Measurements from ENCODE around the gene PINK1. TPM values are rescaled to one million over a fixed set of nuclear protein-coding genes. Genes with fewer than 3 reads are reported as not detected.

PINK1 gene
- total RNA-seq, 1 experiment from 2014 or later: 17.0 TPM

DNA sequence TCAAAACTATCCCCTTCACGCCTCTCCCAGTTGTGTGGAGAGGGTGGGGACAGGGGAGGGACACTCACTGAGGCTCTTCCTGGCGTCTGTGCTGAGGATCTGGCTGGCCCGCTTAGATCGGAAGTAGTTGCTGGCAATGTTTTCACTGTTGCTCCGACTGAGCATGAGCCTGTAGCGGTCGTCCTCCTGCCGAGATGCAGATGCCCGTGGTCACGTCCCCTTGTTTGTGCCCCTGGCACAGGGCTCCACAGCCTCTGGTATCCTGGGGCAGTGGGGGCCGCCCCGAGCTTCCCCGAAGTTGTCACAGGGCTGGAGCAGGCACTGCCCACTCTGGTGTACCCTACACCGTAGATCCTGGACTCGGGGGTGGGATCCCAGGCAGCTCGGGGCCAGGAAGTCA is 32.9 kb downstream of the PINK1 start:
- Histone ChIP-seq H3K23me2 (ENCODE audit: insufficient read length, low read depth, low read length, poor library complexity, severe bottlenecking) (no peaks in the 10 kb centered on the region), H4K8ac (replicated peaks; ENCODE audit: insufficient read length, low read depth, low read length) (no peak overlapping the region), H3K4me1 (ENCODE audit: insufficient read depth, low read length) (peaks cover 2% of the 10 kb centered on the region; the same call in 1 of the 2 replicates), H3K79me2 (ENCODE audit: insufficient read depth, low read length) (no peaks in the 10 kb centered on the region), H2BK15ac (ENCODE audit: low read depth, low read length) (no peak overlapping the region), H4K20me1 (ENCODE audit: control insufficient read depth, insufficient read depth, insufficient read length) (no peaks in the 10 kb centered on the region), H3K9ac (ENCODE audit: extremely low read depth, insufficient read length, low read length) (no peak overlapping the region), H3K14ac (ENCODE audit: insufficient read depth, low read length) (no peak overlapping the region), H3K23ac (ENCODE audit: insufficient read length, low read depth, low read length) (no peak overlapping the region), H2AK5ac (ENCODE audit: insufficient read length, low read length) (no peak overlapping the region), H2AFZ (ENCODE audit: low read length) (no peak overlapping the region), H2BK12ac (ENCODE audit: insufficient read length, low read depth, low read length) (no peak overlapping the region), H3K79me1 (ENCODE audit: insufficient read depth, low read depth, low read length, poor library complexity, severe bottlenecking) (no peaks in the 10 kb centered on the region), H4K5ac (ENCODE audit: insufficient read length, low read depth, low read length) (no peak overlapping the region), H3K56ac (ENCODE audit: insufficient read length, low read depth, low read length) (no peak overlapping the region), H3T11ph (ENCODE audit: low read length) (no peak overlapping the region), H2BK5ac (ENCODE audit: insufficient read length, low read length) (no peak overlapping the region), H4K91ac (ENCODE audit: insufficient read length, low read depth, low read length) (no peak overlapping the region), H3K4ac (ENCODE audit: low read depth, low read length) (no peak overlapping the region), H2BK120ac (ENCODE audit: low read depth, low read length, poor library complexity, severe bottlenecking) (no peak overlapping the region), H3K18ac (ENCODE audit: insufficient read length, low read depth, low read length) (no peak overlapping the region), H3K27ac (ENCODE audit: insufficient read length, low read depth, low read length) (no peak overlapping the region), H3K4me2 (ENCODE audit: insufficient read depth, insufficient read length, low read length) (no peak overlapping the region), H3K9me3 (ENCODE audit: control insufficient read depth, low read depth, low read length) (no peaks in the 10 kb centered on the region), H3K27me3 (ENCODE audit: insufficient read depth, low read length) (no peaks in the 10 kb centered on the region), H2BK20ac (ENCODE audit: low read depth, low read length, poor library complexity, severe bottlenecking) (no peak overlapping the region)
- TF ChIP-seq CTCF (conservative IDR thresholded peaks at IDR 0.05): no peak
- Mint-ChIP-seq H3K4me3 (no peak overlapping the region), H3K4me1 (peaks cover 9 to 10% of the 10 kb centered on the region in 2 experiments), H3K27me3 (ENCODE audit: low read depth) (no peaks in the 10 kb centered on the region), H3K36me3 (ENCODE audit: insufficient read depth in 1 of 3, low read depth in 3 of 3) (peaks cover 2 to 8% (median 4%) of the 10 kb centered on the region in 3 experiments; a peak in 5 of 7 replicates), H3K9me3 (peaks cover 0 to 2% of the 10 kb centered on the region in 2 experiments; a peak in 1 of 5 replicates), H3K27ac (no peak overlapping the region)
- no peak for DNase-seq
- WGBS (ENCODE audit: extremely low coverage, insufficient read length, low lambda C conversion rate): no CpG with 5 or more reads among the region's 16 CpGs
